ENCODE data around the gene NOTCH1. TPM values are rescaled to one million over a fixed set of nuclear protein-coding genes. Genes with fewer than 3 reads are reported as not detected.

Gene NOTCH1
- total and polyA plus RNA-seq, 12 donors = 7.3 to 27.0 (median 19.9) TPM

- Histone ChIP-seq H3K27ac (no peak overlapping the region), H3K4me1 (no peaks in the 10 kb centered on the region), H3K9me3 (no peaks in the 10 kb centered on the region), H3K36me3 (peaks cover 12 to 100% (median 86%) of the 10 kb centered on the region in 9 donors), H3K4me3 (no peak overlapping the region), H3K27me3 (no peaks in the 10 kb centered on the region)
- no peak for TF ChIP-seq CTCF (IDR thresholded peaks at IDR 0.05)
- ATAC-seq = no peak
- intact Hi-C loops (cut with DNase I) = no loop called here
- no peak for DNase-seq
- WGBS, 2 donors = 97 to 98% methylated on average over 24 of the region's 24 CpGs
Measured at GRCh38 chr9:136457326-136457725, 88.5 kb downstream of the NOTCH1 start.

DNA sequence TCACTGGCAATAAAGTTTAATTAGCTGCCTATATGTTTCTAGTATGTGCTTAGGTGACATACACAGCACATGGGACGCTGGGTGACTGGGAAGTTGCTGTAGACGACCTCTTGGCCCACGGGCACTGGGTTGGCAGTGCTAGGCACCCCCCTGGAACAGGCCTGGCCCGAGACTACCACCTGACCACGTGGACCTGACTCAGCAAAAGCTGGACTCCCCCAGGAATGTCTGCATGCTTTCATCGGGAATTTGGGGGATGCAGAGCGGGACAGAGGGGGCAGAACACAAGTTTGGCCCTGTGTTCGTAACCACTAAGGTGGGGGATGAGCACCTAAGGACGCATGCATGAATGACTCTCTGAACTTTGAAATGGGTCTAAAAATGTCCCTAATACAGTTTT lies 89.6 kb downstream of the NOTCH1 start:
- Histone ChIP-seq H3K4me3 (no peak overlapping the region), H3K27ac (no peak overlapping the region), H3K27me3 (no peaks in the 10 kb centered on the region), H3K4me1 (no peaks in the 10 kb centered on the region), H3K9me3 (no peaks in the 10 kb centered on the region), H3K36me3 (peaks cover 12 to 100% (median 83%) of the 10 kb centered on the region in 9 donors)
- TF ChIP-seq CTCF (IDR thresholded peaks at IDR 0.05) = no peak
- WGBS, 2 donors = 90 to 91% methylated on average over 9 of the region's 9 CpGs
- intact Hi-C loops (cut with DNase I) = no loop called here
- DNase-seq (no peak), ATAC-seq (no peak)

- Histone ChIP-seq H3K9me3 (no peaks in the 10 kb centered on the region), H3K4me3 (no peak overlapping the region), H3K36me3 (peaks cover 9 to 100% (median 83%) of the 10 kb centered on the region in 9 donors), H3K27me3 (no peaks in the 10 kb centered on the region), H3K27ac (no peak overlapping the region), H3K4me1 (no peaks in the 10 kb centered on the region)
- TF ChIP-seq CTCF (IDR thresholded peaks at IDR 0.05) = no peak
- WGBS, 2 donors = 92 to 95% methylated on average over 43 of the region's 43 CpGs
- ATAC-seq (peak in 3 of 8 donors; percentile 19 to 20 (median 19)), DNase-seq (no peak)
- intact Hi-C loops (cut with DNase I) = no loop called here
Measured at GRCh38 chr9:136455043-136456002, 90.5 kb downstream of the NOTCH1 start.

DNA sequence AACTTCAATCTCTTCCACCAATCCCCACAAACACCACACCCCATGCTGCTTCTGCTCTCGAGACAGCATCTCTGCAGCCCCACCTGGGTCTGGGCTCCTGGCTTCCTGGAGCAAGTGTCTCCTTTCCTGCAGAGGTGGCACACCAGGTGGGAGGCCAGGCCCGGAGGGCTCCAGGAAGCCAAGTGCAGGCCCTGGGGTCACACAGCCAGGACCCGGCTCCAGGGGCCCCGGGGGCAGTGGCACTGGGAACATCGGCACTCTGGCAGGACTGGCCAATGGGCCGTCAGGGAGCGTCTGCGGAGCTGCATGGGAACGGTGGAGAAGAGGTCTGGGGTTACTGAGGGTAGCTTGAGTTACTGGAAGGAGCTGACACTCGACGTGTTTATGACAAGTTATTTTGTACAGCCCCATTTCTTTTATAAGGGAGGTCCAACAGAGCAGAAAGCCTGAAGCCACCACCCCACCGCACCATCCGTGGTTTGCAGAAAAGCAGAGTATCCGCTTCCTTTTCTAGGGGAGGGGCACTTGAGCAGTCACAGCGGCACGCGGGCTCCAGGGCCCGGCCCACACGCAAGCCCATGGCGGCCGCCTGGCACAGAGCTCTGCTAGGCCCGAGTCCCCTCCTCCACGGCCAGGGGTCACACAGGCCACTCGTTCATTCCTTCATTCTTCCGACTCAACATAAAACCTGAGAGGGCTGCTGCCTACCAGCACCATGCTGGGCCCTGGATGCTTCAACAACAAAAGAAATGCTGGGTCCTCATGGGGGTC lies 91.6 kb downstream of the NOTCH1 start:
- Histone ChIP-seq H3K36me3 (peaks cover 6 to 100% (median 83%) of the 10 kb centered on the region in 9 donors), H3K27ac (no peak overlapping the region), H3K4me3 (no peak overlapping the region), H3K4me1 (no peaks in the 10 kb centered on the region), H3K27me3 (no peaks in the 10 kb centered on the region), H3K9me3 (no peaks in the 10 kb centered on the region)
- intact Hi-C loops (cut with DNase I) = no loop called here
- ATAC-seq (peak in 1 of 8 donors; percentile 29), DNase-seq (no peak)
- no peak for TF ChIP-seq CTCF (IDR thresholded peaks at IDR 0.05)
- WGBS, 2 donors = 91 to 92% methylated on average over 25 of the region's 25 CpGs

Measured in heart right ventricle (tissue), 16 donors.